GM15510 (cell line): ENCODE results near the gene ZNF730.

Experiments used
- POLR2A ChIP-seq: IDR thresholded peaks from 3 replicates; pipeline ENCODE4 v1.6.1; 2011; ENCODE audit warnings: borderline replicate concordance; ENCODE audit not compliant: insufficient read length; ENCODE audit errors: extremely low read depth

ZNF730 gene

GRCh38 chr19:23116802-23117571 lies at the start of gene ZNF730:
TSS of gene ZNF730 (plus strand) at chr19:23117025. CDS start at chr19:23117174, 149 bp downstream.
- peak; percentile 40 for TF ChIP-seq POLR2A

GRCh38 chr19:23070353-23071146 lies 46.3 kb upstream of the ZNF730 start:
- no peak for TF ChIP-seq POLR2A

- no peak for TF ChIP-seq POLR2A
These were observed 45.7 kb upstream of the ZNF730 start for GRCh38 chr19:23071147-23071511.

- TF ChIP-seq POLR2A, result peak; percentile 40
These were observed 41.6 kb upstream of the ZNF730 start for GRCh38 chr19:23075031-23075733.

- TF ChIP-seq POLR2A, result no peak
These were observed 23.0 kb upstream of the ZNF730 start for GRCh38 chr19:23093832-23094231.

GRCh38 chr19:23095418-23095817 lies 21.4 kb upstream of the ZNF730 start:
- TF ChIP-seq POLR2A, result no peak

GRCh38 chr19:23098286-23098685 lies 18.5 kb upstream of the ZNF730 start:
- no peak for TF ChIP-seq POLR2A

GRCh38 chr19:23098988-23099387 lies 17.8 kb upstream of the ZNF730 start:
- TF ChIP-seq POLR2A, result no peak

- no peak for TF ChIP-seq POLR2A
These were observed 16.9 kb upstream of the ZNF730 start for GRCh38 chr19:23099966-23100365.

- no peak for TF ChIP-seq POLR2A
These were observed 15.6 kb upstream of the ZNF730 start for GRCh38 chr19:23101241-23101640.

- no peak for TF ChIP-seq POLR2A
These were observed 1.6 kb downstream of the ZNF730 start for GRCh38 chr19:23118400-23118799.

- no peak for TF ChIP-seq POLR2A
These were observed 29.0 kb downstream of the ZNF730 start for GRCh38 chr19:23145617-23146415.

- TF ChIP-seq POLR2A, result no peak
These were observed 43.9 kb downstream of the ZNF730 start for GRCh38 chr19:23160766-23161165.

- TF ChIP-seq POLR2A, result no peak
These were observed 66.4 kb downstream of the ZNF730 start for GRCh38 chr19:23183251-23183650.
